HL-60 (cell line): Measurements from ENCODE around the gene SNF8.

Source experiments
- GABPA ChIP-seq: IDR thresholded peaks from 2 replicates; pipeline ENCODE4 v1.6.1; 2012; ENCODE audit warnings: low read depth
- POLR2AphosphoS5 ChIP-seq: IDR thresholded peaks from 2 replicates; pipeline ENCODE4 v1.6.1; 2012; ENCODE audit warnings: low read depth
- SPI1 ChIP-seq: IDR thresholded peaks from 2 replicates; pipeline ENCODE4 v1.6.1; 2012; ENCODE audit warnings: low read depth, mild to moderate bottlenecking, borderline replicate concordance
- TF ChIP-seq, protein P1 (sequence below): IDR thresholded peaks from one replicate; pipeline ENCODE4 v1.5.1; 2011; ENCODE audit warnings: low read length, control low read depth, inconsistent platforms; ENCODE audit not compliant: insufficient read depth
- TF ChIP-seq, protein P2 (sequence below): IDR thresholded peaks from 2 replicates; pipeline ENCODE4 v1.6.1; 2012; ENCODE audit warnings: low read depth; ENCODE audit not compliant: insufficient replicate concordance

DNA sequence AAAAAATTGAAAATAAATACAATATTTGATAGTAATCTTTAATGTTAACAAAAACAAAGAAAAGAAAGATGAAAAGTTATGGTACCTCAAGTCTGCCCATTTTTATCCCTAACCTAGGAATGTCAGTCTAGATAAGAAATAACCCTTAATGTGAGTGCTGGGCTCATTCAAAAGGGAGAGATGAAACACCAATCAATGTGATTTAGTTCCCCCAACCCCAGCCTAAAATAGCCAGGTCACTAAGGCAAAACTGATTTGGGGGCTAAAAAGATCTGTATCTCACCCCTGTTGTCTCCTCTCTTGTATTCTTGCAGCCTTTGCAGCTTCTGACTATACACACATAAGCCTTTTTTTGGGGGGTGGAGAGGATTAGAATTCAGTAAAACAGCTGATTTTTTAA is 49.3 kb upstream of the SNF8 start:
- TF ChIP-seq, protein P1, sequence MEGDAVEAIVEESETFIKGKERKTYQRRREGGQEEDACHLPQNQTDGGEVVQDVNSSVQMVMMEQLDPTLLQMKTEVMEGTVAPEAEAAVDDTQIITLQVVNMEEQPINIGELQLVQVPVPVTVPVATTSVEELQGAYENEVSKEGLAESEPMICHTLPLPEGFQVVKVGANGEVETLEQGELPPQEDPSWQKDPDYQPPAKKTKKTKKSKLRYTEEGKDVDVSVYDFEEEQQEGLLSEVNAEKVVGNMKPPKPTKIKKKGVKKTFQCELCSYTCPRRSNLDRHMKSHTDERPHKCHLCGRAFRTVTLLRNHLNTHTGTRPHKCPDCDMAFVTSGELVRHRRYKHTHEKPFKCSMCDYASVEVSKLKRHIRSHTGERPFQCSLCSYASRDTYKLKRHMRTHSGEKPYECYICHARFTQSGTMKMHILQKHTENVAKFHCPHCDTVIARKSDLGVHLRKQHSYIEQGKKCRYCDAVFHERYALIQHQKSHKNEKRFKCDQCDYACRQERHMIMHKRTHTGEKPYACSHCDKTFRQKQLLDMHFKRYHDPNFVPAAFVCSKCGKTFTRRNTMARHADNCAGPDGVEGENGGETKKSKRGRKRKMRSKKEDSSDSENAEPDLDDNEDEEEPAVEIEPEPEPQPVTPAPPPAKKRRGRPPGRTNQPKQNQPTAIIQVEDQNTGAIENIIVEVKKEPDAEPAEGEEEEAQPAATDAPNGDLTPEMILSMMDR, result no peak
- no peak for TF ChIP-seq POLR2AphosphoS5
- TF ChIP-seq GABPA, result no peak
- TF ChIP-seq, protein P2, sequence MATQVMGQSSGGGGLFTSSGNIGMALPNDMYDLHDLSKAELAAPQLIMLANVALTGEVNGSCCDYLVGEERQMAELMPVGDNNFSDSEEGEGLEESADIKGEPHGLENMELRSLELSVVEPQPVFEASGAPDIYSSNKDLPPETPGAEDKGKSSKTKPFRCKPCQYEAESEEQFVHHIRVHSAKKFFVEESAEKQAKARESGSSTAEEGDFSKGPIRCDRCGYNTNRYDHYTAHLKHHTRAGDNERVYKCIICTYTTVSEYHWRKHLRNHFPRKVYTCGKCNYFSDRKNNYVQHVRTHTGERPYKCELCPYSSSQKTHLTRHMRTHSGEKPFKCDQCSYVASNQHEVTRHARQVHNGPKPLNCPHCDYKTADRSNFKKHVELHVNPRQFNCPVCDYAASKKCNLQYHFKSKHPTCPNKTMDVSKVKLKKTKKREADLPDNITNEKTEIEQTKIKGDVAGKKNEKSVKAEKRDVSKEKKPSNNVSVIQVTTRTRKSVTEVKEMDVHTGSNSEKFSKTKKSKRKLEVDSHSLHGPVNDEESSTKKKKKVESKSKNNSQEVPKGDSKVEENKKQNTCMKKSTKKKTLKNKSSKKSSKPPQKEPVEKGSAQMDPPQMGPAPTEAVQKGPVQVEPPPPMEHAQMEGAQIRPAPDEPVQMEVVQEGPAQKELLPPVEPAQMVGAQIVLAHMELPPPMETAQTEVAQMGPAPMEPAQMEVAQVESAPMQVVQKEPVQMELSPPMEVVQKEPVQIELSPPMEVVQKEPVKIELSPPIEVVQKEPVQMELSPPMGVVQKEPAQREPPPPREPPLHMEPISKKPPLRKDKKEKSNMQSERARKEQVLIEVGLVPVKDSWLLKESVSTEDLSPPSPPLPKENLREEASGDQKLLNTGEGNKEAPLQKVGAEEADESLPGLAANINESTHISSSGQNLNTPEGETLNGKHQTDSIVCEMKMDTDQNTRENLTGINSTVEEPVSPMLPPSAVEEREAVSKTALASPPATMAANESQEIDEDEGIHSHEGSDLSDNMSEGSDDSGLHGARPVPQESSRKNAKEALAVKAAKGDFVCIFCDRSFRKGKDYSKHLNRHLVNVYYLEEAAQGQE, result no peak
- no peak for TF ChIP-seq SPI1
